B cell (primary cell): ENCODE results near the gene AKAP3. TPM values are rescaled to one million over a fixed set of nuclear protein-coding genes. Genes with fewer than 3 reads are reported as not detected.
A peak's percentile ranks its signal among the peaks of the same experiment; 100 is the strongest.

ENCODE experiments used
- ATAC-seq: fragments of 200-7000 bp; cut with Tn5 transposase; one replicate; pipeline ENCODE4 v1.10.0; 2021; ENCODE audit warnings: low read depth, mild to moderate bottlenecking, moderate number of reproducible peaks, moderate library complexity
- CTCF ChIA-PET: fragments of 350-600 bp; sonication (Branson Sonifier 250); formaldehyde crosslinking; loops from one replicate; lab custom pipeline; 2021; ENCODE audit warnings: antibody characterized with exemption, inconsistent platforms; lab: Charles Lee
- POLR2A ChIA-PET: fragments of 350-600 bp; sonication (Branson Sonifier 250); formaldehyde crosslinking; loops from one replicate; lab custom pipeline; 2021; ENCODE audit warnings: antibody characterized with exemption; lab: Charles Lee
- DNase-seq: peaks from one replicate; pipeline ENCODE4 v3.0.0; 2013
- H2AFZ ChIP-seq: 2 replicates; pipeline ENCODE4 v1.6.1; 2012; ENCODE audit warnings: mild to moderate bottlenecking, low read depth, low read length; ENCODE audit not compliant: insufficient read depth, poor library complexity, severe bottlenecking
- H3K27ac ChIP-seq, 2 donors: 1 replicate in 1 of 2; 2 replicates in 1 of 2; pipeline ENCODE4 v1.5.1; 2012 to 2013; ENCODE audit warnings: low read length in 2 of 2, mild to moderate bottlenecking in 2 of 2, moderate library complexity in 1 of 2
- H3K27me3 ChIP-seq, 4 experiments: fragments of 200-600 bp in 1 of 4; sonication (generic) in 1 of 4; replicated peaks in 1 of 4; 1 replicate in 2 of 4; 2 replicates in 2 of 4; pipeline versions ENCODE4 v1.6.1 to v1.7.0; 2013 to 2016; ENCODE audit warnings: low read length in 3 of 4, mild to moderate bottlenecking in 2 of 4, mixed read lengths in 1 of 4, moderate library complexity in 1 of 4; ENCODE audit not compliant: insufficient read depth in 4 of 4, control insufficient read depth in 3 of 4; ENCODE audit errors: control extremely low read depth in 1 of 4
- H3K36me3 ChIP-seq, 2 experiments: replicated peaks in 1 of 2; 1 replicate in 1 of 2; 2 replicates in 1 of 2; pipeline versions ENCODE4 v1.6.1 to v1.7.1; 2013; ENCODE audit warnings: low read length in 1 of 2; ENCODE audit not compliant: insufficient read depth in 2 of 2, control insufficient read depth in 1 of 2; ENCODE audit errors: control extremely low read depth in 1 of 2, extremely low read depth in 1 of 2
- H3K4me1 ChIP-seq, 2 donors: fragments of 200-600 bp in 1 of 2; sonication (generic) in 1 of 2; 1 replicate in 1 of 2; 2 replicates in 1 of 2; pipeline versions ENCODE4 v1.5.1 to v1.6.1; 2013 to 2017; ENCODE audit warnings: low read length in 2 of 2; ENCODE audit not compliant: control insufficient read depth in 2 of 2, insufficient read depth in 2 of 2
- H3K4me2 ChIP-seq: replicated peaks from 2 replicates; pipeline ENCODE3; 2012; ENCODE audit warnings: mild to moderate bottlenecking, low read depth, low read length; ENCODE audit not compliant: poor library complexity, severe bottlenecking
- H3K4me3 ChIP-seq, 5 experiments: fragments of 200-600 bp in 1 of 5; sonication (generic) in 1 of 5; 1 replicate in 3 of 5; 2 replicates in 2 of 5; pipeline versions ENCODE4 v1.5.1 to v1.7.0; 2011 to 2016; ENCODE audit warnings: low read length in 4 of 5, mild to moderate bottlenecking in 4 of 5, low read depth in 2 of 5, control low read depth in 1 of 5, moderate library complexity in 1 of 5; ENCODE audit not compliant: insufficient read depth in 1 of 5; ENCODE audit errors: control extremely low read depth in 1 of 5, extremely low read depth in 1 of 5
- H3K79me2 ChIP-seq: fragments of 200-600 bp; sonication (generic); one replicate; pipeline ENCODE4 v1.6.0; 2016; ENCODE audit warnings: low read length; ENCODE audit not compliant: control insufficient read depth, insufficient read depth
- H3K9ac ChIP-seq: fragments of 200-600 bp; sonication (generic); 2 replicates; pipeline ENCODE4 v1.6.1; 2017; ENCODE audit warnings: mild to moderate bottlenecking, low read length, moderate library complexity
- H3K9me3 ChIP-seq, 3 donors: one replicate each; pipeline versions ENCODE4 v1.6.1 to v1.7.1; 2013; ENCODE audit warnings: low read length in 2 of 3; ENCODE audit not compliant: control insufficient read depth in 2 of 3, insufficient read depth in 1 of 3; ENCODE audit errors: control extremely low read depth in 1 of 3
- H4K20me1 ChIP-seq: 2 replicates; pipeline ENCODE4 v1.6.0; 2012; ENCODE audit warnings: mild to moderate bottlenecking, low read length; ENCODE audit not compliant: insufficient read depth, control insufficient read depth, poor library complexity, severe bottlenecking
- H3K27ac Mint-ChIP-seq: one replicate; pipeline ENCODE4 v1.8.0; 2021; ENCODE audit warnings: mixed read lengths
- H3K27me3 Mint-ChIP-seq: one replicate; pipeline ENCODE4 v1.8.0; 2021; ENCODE audit warnings: mixed read lengths
- H3K4me1 Mint-ChIP-seq: one replicate; pipeline ENCODE4 v1.8.0; 2021; ENCODE audit warnings: mixed read lengths
- H3K4me3 Mint-ChIP-seq: one replicate; pipeline ENCODE4 v1.8.0; 2021; ENCODE audit warnings: mixed read lengths
- H3K9me3 Mint-ChIP-seq: one replicate; pipeline ENCODE4 v1.8.0; 2022; ENCODE audit warnings: mixed read lengths; ENCODE audit not compliant: insufficient read depth
- EZH2 ChIP-seq: IDR thresholded peaks from 2 replicates; pipeline ENCODE4 v1.6.1; 2012; ENCODE audit warnings: borderline replicate concordance, low read depth, mild to moderate bottlenecking, moderate library complexity, low read length; ENCODE audit not compliant: insufficient read depth, poor library complexity, severe bottlenecking
- WGBS: methylation state at CpG from one replicate; pipeline ENCODE4 v1.1.5; 2013; ENCODE audit warnings: missing lambda C conversion rate; ENCODE audit not compliant: insufficient coverage; 5-methylcytosine and 5-hydroxymethylcytosine counted together
- intact Hi-C: fragments of 100-400 bp; cut with micrococcal nuclease; formaldehyde crosslinking; loops from one replicate; pipeline ENCODE4 v1.10.0; 2022
- polyA plus RNA-seq: library from polyadenylated mRNA; depleted of rRNA; stranded (reverse); fragments of >200 nt; gene quantifications from 2 replicates; pipeline ENCODE4 v1.2.3, GENCODE V29; 2012
- total RNA-seq, 2 donors: library from RNA; stranded (reverse); fragments of 120-200 nt in 1 of 2; gene quantifications; 1 replicate in 1 of 2; 2 replicates in 1 of 2; pipeline versions ENCODE4 v1.2.3 to v1.2.4, GENCODE V29; 2013 to 2022
- TF ChIP-seq, protein P1 (sequence below): fragments of 200-600 bp; IDR thresholded peaks from one replicate; pipeline ENCODE4 v1.8.0; 2022; ENCODE audit warnings: antibody characterized with exemption, mild to moderate bottlenecking

AKAP3 gene
- total and polyA plus RNA-seq, 2 donors (not counting 1 experiment from before 2014, with no cell fraction given): 1.2 to 3.8 TPM

DNA sequence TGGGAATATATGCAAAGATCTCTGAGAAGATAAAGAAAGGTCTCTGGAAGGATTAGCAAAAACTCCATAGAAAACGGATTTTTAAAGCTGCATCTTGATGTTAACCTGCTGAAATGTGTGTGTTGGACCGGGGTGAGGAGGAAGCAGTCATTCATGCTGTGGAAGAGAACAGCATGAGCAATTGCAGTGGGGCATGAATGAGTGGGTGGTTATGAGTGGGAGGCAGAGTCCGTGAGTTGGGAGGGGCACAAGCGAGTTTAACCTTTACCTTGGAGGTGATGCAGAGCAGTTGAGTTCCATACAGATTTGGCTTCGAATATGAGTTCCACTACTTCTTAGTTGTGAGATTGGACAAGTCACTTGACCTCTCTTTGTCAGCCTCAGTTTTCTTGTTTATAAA, 41.9 kb upstream of the AKAP3 start:
- H3K9me3 Mint-ChIP-seq: no peaks in the 10 kb centered on the region
- no peak overlapping the region for H3K4me3 ChIP-seq
- H3K27ac Mint-ChIP-seq: peak overlapping the region; percentile 3
- ChIA-PET CTCF (no interaction called here), POLR2A (no interaction called here)
- H3K9me3 ChIP-seq: no peaks in the 10 kb centered on the region
- no peak overlapping the region for H2AFZ ChIP-seq
- H3K4me1 ChIP-seq: no peaks in the 10 kb centered on the region
- H3K4me3 Mint-ChIP-seq: no peak overlapping the region
- no peak overlapping the region for H3K4me2 ChIP-seq
- no peak overlapping the region for H3K27ac ChIP-seq
- TF ChIP-seq EZH2: no peak
- TF ChIP-seq, protein P1, sequence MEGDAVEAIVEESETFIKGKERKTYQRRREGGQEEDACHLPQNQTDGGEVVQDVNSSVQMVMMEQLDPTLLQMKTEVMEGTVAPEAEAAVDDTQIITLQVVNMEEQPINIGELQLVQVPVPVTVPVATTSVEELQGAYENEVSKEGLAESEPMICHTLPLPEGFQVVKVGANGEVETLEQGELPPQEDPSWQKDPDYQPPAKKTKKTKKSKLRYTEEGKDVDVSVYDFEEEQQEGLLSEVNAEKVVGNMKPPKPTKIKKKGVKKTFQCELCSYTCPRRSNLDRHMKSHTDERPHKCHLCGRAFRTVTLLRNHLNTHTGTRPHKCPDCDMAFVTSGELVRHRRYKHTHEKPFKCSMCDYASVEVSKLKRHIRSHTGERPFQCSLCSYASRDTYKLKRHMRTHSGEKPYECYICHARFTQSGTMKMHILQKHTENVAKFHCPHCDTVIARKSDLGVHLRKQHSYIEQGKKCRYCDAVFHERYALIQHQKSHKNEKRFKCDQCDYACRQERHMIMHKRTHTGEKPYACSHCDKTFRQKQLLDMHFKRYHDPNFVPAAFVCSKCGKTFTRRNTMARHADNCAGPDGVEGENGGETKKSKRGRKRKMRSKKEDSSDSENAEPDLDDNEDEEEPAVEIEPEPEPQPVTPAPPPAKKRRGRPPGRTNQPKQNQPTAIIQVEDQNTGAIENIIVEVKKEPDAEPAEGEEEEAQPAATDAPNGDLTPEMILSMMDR: no peak
- WGBS: 86% methylated on average over 4 of the region's 5 CpGs
- no peaks in the 10 kb centered on the region for H3K79me2 ChIP-seq
- no peaks in the 10 kb centered on the region for H3K27me3 ChIP-seq
- peaks cover 8 to 29% of the 10 kb centered on the region in 2 experiments for H3K36me3 ChIP-seq
- no peaks in the 10 kb centered on the region for H3K27me3 Mint-ChIP-seq
- H4K20me1 ChIP-seq: no peaks in the 10 kb centered on the region
- no peak for ATAC-seq
- intact Hi-C loops: no loop called here
- no peaks in the 10 kb centered on the region for H3K4me1 Mint-ChIP-seq
- DNase-seq: no peak
- H3K9ac ChIP-seq: no peak overlapping the region

DNA sequence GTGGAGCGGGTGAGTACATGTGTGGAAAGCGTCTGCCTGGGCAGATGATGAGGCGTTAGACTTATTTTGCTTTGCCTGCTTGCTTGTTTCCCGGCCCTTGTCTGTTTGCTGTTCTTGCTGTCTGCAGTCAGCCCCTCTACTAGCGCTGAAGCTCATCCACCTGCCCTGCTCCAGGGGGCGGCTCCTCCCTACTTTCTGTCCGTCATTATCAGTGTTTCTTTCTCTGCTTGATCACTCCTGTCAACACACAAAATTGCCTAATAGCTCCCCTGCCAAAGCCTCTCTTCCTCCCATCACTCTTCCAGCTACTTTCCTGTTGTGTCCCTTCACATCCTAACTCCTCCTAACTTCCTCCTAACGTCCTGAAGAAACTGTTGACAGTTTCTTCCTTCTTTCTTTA, 36.5 kb upstream of the AKAP3 start:
- ATAC-seq (no peak), DNase-seq (no peak)
- intact Hi-C loops: no loop called here
- Histone ChIP-seq H3K36me3 (peaks cover 2 to 61% of the 10 kb centered on the region in 2 experiments), H3K4me2 (no peak overlapping the region), H3K4me1 (no peaks in the 10 kb centered on the region), H3K4me3 (no peak overlapping the region), H4K20me1 (no peaks in the 10 kb centered on the region), H3K27ac (no peak overlapping the region), H3K9me3 (no peaks in the 10 kb centered on the region), H3K27me3 (no peaks in the 10 kb centered on the region), H2AFZ (no peak overlapping the region), H3K79me2 (no peaks in the 10 kb centered on the region), H3K9ac (no peak overlapping the region)
- Mint-ChIP-seq H3K27me3 (no peaks in the 10 kb centered on the region), H3K27ac (no peak overlapping the region), H3K9me3 (no peaks in the 10 kb centered on the region), H3K4me1 (no peaks in the 10 kb centered on the region), H3K4me3 (no peak overlapping the region)
- no peak for TF ChIP-seq EZH2
- TF ChIP-seq, protein P1: no peak
- ChIA-PET POLR2A (no interaction called here), CTCF (no interaction called here)
- 95% methylated on average over 8 of the region's 8 CpGs for WGBS
